Keratinocyte (primary cell): ENCODE results near the gene ANKRD2. TPM values are rescaled to one million over a fixed set of nuclear protein-coding genes. Genes with fewer than 3 reads are reported as not detected.
"Not testable (repeated sequence)": the region's sequence is repeated elsewhere in the genome, so short reads cannot be mapped to it uniquely, and the experiment has no call there.

Experiments
- DNase-seq: peaks from one replicate; pipeline ENCODE4 v3.0.0-alpha.2; 2011; ENCODE audit warnings: low read depth, missing footprints, low spot score
- FAIRE-seq: peaks from 2 replicates; lab custom pipeline; 2011; peaks lifted over from hg19 to GRCh38; lab: Jason Lieb, UNC
- H2AFZ ChIP-seq: 2 replicates; pipeline ENCODE4 v1.6.0; 2012; ENCODE audit warnings: low read length, control low read depth, inconsistent platforms; ENCODE audit not compliant: control insufficient read depth
- H3K27ac ChIP-seq: 2 replicates; pipeline ENCODE4 v1.5.1; 2011; ENCODE audit warnings: low read length; ENCODE audit not compliant: control insufficient read depth, insufficient read depth
- H3K27me3 ChIP-seq: 3 replicates; pipeline ENCODE4 v1.6.0; 2011; ENCODE audit warnings: low read length; ENCODE audit not compliant: control insufficient read depth, insufficient read depth; ENCODE audit errors: extremely low read depth
- H3K36me3 ChIP-seq, 2 experiments: 2 replicates in 1 of 2; 3 replicates in 1 of 2; pipeline ENCODE4 v1.5.1; 2011; ENCODE audit warnings: low read length in 2 of 2, mild to moderate bottlenecking in 1 of 2; ENCODE audit not compliant: control insufficient read depth in 2 of 2, insufficient read depth in 2 of 2; ENCODE audit errors: extremely low read depth in 1 of 2
- H3K4me1 ChIP-seq: 3 replicates; pipeline ENCODE4 v1.5.1; 2011; ENCODE audit warnings: low read length; ENCODE audit not compliant: control insufficient read depth, insufficient read depth; ENCODE audit errors: extremely low read depth
- H3K4me2 ChIP-seq: 3 replicates; pipeline ENCODE4 v1.6.0; 2011; ENCODE audit warnings: low read depth, low read length; ENCODE audit not compliant: control insufficient read depth, insufficient read depth; ENCODE audit errors: extremely low read depth
- H3K4me3 ChIP-seq, 3 experiments: fragments of 200-600 bp in 1 of 3; sonication (generic) in 1 of 3; 2 replicates in 2 of 3; 3 replicates in 1 of 3; pipeline ENCODE4 v1.5.1; 2011 to 2016; ENCODE audit warnings: low read length in 3 of 3, mild to moderate bottlenecking in 3 of 3, control low read depth in 2 of 3, inconsistent platforms in 1 of 3, low read depth in 1 of 3, mixed read lengths in 1 of 3, mixed run types in 1 of 3, moderate library complexity in 1 of 3; ENCODE audit not compliant: control insufficient read depth in 2 of 3, insufficient read depth in 2 of 3; ENCODE audit errors: extremely low read depth in 1 of 3
- H3K79me2 ChIP-seq: 2 replicates; pipeline ENCODE4 v1.6.0; 2012; ENCODE audit warnings: low read length; ENCODE audit not compliant: control insufficient read depth, insufficient read depth
- H3K9ac ChIP-seq: 3 replicates; pipeline ENCODE4 v1.6.0; 2011; ENCODE audit warnings: low read length; ENCODE audit not compliant: control insufficient read depth, insufficient read depth; ENCODE audit errors: extremely low read depth
- H3K9me1 ChIP-seq: 3 replicates; pipeline ENCODE4 v1.6.0; 2011; ENCODE audit warnings: low read length; ENCODE audit not compliant: control insufficient read depth, insufficient read depth; ENCODE audit errors: extremely low read depth
- H3K9me3 ChIP-seq: 2 replicates; pipeline ENCODE4 v1.5.1; 2012; ENCODE audit warnings: low read depth, low read length; ENCODE audit not compliant: control insufficient read depth
- H4K20me1 ChIP-seq: 3 replicates; pipeline ENCODE4 v1.6.0; 2011; ENCODE audit warnings: low read length; ENCODE audit not compliant: control insufficient read depth, insufficient read depth; ENCODE audit errors: extremely low read depth
- EZH2 ChIP-seq: IDR thresholded peaks from one replicate; pipeline ENCODE4 v1.6.1; 2012; ENCODE audit warnings: inconsistent platforms, mild to moderate bottlenecking, low read length, moderate library complexity
- dilution Hi-C: fragments of 300-500 bp; cut with MboI; formaldehyde crosslinking; loops from one replicate; pipeline ENCODE4 v1.7.0; 2020; ENCODE audit warnings: low sequenced_read_pairs; ENCODE audit not compliant: extremely low pct_ligation_motif_present
- polyA plus RNA-seq, 5 experiments: library from polyadenylated mRNA; depleted of rRNA in 3 of 5; stranded (reverse) in 3 of 5; stranded (forward) in 1 of 5; unstranded in 1 of 5; fragments of >200 nt; gene quantifications; 1 replicate in 1 of 5; 2 replicates in 3 of 5; 3 replicates in 1 of 5; pipeline versions ENCODE4 v1.2.1 to v1.2.3, GENCODE V29; 2011 to 2012; ENCODE audit warnings: missing spikeins in 2 of 5, low read depth in 1 of 5, low replicate concordance in 1 of 5
- TF ChIP-seq, protein P1 (sequence below), 3 experiments: IDR thresholded peaks in 1 of 3; conservative IDR thresholded peaks in 1 of 3; optimal IDR thresholded peaks in 1 of 3; 2 replicates in 2 of 3; 3 replicates in 1 of 3; pipeline versions ENCODE3 to v1.5.1; 2011; ENCODE audit warnings: low read length in 3 of 3, mild to moderate bottlenecking in 3 of 3, moderate library complexity in 2 of 3, control low read depth in 1 of 3, inconsistent platforms in 1 of 3; ENCODE audit not compliant: insufficient read depth in 2 of 3; ENCODE audit errors: extremely low read depth in 1 of 3

The ANKRD2 gene
- polyA plus RNA-seq, 1 donor (not counting 4 experiments of a cell fraction or from before 2014, with no cell fraction given), result 0.38 TPM

- no peak overlapping the region for H3K4me3 ChIP-seq
- H3K27ac ChIP-seq, result no peak overlapping the region
- H3K9me3 ChIP-seq, result no peaks in the 10 kb centered on the region
- H2AFZ ChIP-seq, result no peak overlapping the region
- H3K79me2 ChIP-seq, result peaks cover 46% of the 10 kb centered on the region
- FAIRE-seq (no peak), DNase-seq (no peak)
- no peak for TF ChIP-seq EZH2
- TF ChIP-seq, protein P1, sequence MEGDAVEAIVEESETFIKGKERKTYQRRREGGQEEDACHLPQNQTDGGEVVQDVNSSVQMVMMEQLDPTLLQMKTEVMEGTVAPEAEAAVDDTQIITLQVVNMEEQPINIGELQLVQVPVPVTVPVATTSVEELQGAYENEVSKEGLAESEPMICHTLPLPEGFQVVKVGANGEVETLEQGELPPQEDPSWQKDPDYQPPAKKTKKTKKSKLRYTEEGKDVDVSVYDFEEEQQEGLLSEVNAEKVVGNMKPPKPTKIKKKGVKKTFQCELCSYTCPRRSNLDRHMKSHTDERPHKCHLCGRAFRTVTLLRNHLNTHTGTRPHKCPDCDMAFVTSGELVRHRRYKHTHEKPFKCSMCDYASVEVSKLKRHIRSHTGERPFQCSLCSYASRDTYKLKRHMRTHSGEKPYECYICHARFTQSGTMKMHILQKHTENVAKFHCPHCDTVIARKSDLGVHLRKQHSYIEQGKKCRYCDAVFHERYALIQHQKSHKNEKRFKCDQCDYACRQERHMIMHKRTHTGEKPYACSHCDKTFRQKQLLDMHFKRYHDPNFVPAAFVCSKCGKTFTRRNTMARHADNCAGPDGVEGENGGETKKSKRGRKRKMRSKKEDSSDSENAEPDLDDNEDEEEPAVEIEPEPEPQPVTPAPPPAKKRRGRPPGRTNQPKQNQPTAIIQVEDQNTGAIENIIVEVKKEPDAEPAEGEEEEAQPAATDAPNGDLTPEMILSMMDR (optimal IDR thresholded peaks at IDR 0.05 in 1 of 3, IDR thresholded peaks at IDR 0.05 in 1 of 3, conservative IDR thresholded peaks at IDR 0.05 in 1 of 3; ENCODE audit: extremely low read depth in 1 of 3, insufficient read depth in 2 of 3, low read length in 3 of 3), result no peak
- H3K4me2 ChIP-seq, result no peak overlapping the region
- dilution Hi-C loops, result no loop called here
- no peaks in the 10 kb centered on the region for H3K4me1 ChIP-seq
- no peaks in the 10 kb centered on the region for H3K27me3 ChIP-seq
- H4K20me1 ChIP-seq, result peaks cover 7% of the 10 kb centered on the region
- peaks cover 0 to 2% of the 10 kb centered on the region in 2 experiments for H3K36me3 ChIP-seq
- no peak overlapping the region for H3K9ac ChIP-seq
- no peaks in the 10 kb centered on the region for H3K9me1 ChIP-seq
Observed at GRCh38 chr10:97525086-97525485, 47.5 kb upstream of the ANKRD2 start.

GRCh38 chr10:97525683-97526110 lies 46.9 kb upstream of the ANKRD2 start:
- no peak overlapping the region for H3K4me3 ChIP-seq
- H3K27ac ChIP-seq, result no peak overlapping the region
- no peak overlapping the region for H3K9ac ChIP-seq
- peaks cover 7% of the 10 kb centered on the region for H4K20me1 ChIP-seq
- peaks cover 40% of the 10 kb centered on the region for H3K79me2 ChIP-seq
- H3K9me3 ChIP-seq, result no peaks in the 10 kb centered on the region
- FAIRE-seq (no peak), DNase-seq (no peak)
- no peak overlapping the region for H2AFZ ChIP-seq
- H3K9me1 ChIP-seq, result no peaks in the 10 kb centered on the region
- H3K4me1 ChIP-seq, result no peaks in the 10 kb centered on the region
- no peak for TF ChIP-seq EZH2
- TF ChIP-seq, protein P1 (optimal IDR thresholded peaks at IDR 0.05 in 1 of 3, IDR thresholded peaks at IDR 0.05 in 1 of 3, conservative IDR thresholded peaks at IDR 0.05 in 1 of 3; ENCODE audit: extremely low read depth in 1 of 3, insufficient read depth in 2 of 3, low read length in 3 of 3), result no peak
- dilution Hi-C loops, result no loop called here
- H3K4me2 ChIP-seq, result no peak overlapping the region
- H3K36me3 ChIP-seq, result peaks cover 0 to 2% of the 10 kb centered on the region in 2 experiments
- H3K27me3 ChIP-seq, result no peaks in the 10 kb centered on the region

- H2AFZ ChIP-seq, H3K4me3 ChIP-seq, H3K4me2 ChIP-seq, H3K79me2 ChIP-seq, H3K9ac ChIP-seq, DNase-seq, H3K27ac ChIP-seq, H3K9me1 ChIP-seq, FAIRE-seq, H3K36me3 ChIP-seq, H3K27me3 ChIP-seq, H3K4me1 ChIP-seq, dilution Hi-C loops, H4K20me1 ChIP-seq, H3K9me3 ChIP-seq: not testable (repeated sequence)
Observed at GRCh38 chr10:97528876-97529275, 43.7 kb upstream of the ANKRD2 start.
